GM12878 (cell line): ENCODE measurements around the gene CAMK2N2. TPM values are rescaled to one million over a fixed set of nuclear protein-coding genes. Genes with fewer than 3 reads are reported as not detected.

Source experiments
- CBX5 ChIP-seq: sonication (generic); IDR thresholded peaks from 2 replicates; pipeline ENCODE4 v1.6.1; 2016; ENCODE audit warnings: low read depth, moderate library complexity, mild to moderate bottlenecking, inconsistent platforms
- EZH2 ChIP-seq: IDR thresholded peaks from 2 replicates; pipeline ENCODE4 v1.6.1; 2012; ENCODE audit warnings: low read depth, mild to moderate bottlenecking, control low read depth, inconsistent platforms, low read length, borderline replicate concordance; ENCODE audit not compliant: control insufficient read depth
- KDM1A ChIP-seq: fragments of 200-600 bp; sonication (generic); IDR thresholded peaks from 2 replicates; pipeline ENCODE4 v1.6.1; 2016; ENCODE audit warnings: borderline replicate concordance
- LARP7 ChIP-seq: fragments of 450-650 bp; IDR thresholded peaks from 2 replicates; pipeline ENCODE4 v1.6.1; 2017; ENCODE audit warnings: mild to moderate bottlenecking
- SUZ12 ChIP-seq: fragments of 200-600 bp; sonication (generic); IDR thresholded peaks from one replicate; pipeline ENCODE4 v1.6.1; 2018; ENCODE audit warnings: antibody characterized with exemption, mild to moderate bottlenecking; ENCODE audit not compliant: unreplicated experiment
- ZBED1 ChIP-seq: IDR thresholded peaks from 2 replicates; pipeline ENCODE4 v1.6.1; 2016; ENCODE audit warnings: borderline replicate concordance
- ZNF622 ChIP-seq: fragments of 450-650 bp; IDR thresholded peaks from 2 replicates; pipeline ENCODE4 v1.6.1; 2017; ENCODE audit warnings: mild to moderate bottlenecking, inconsistent platforms
- polyA plus RNA-seq, 11 experiments: library from polyadenylated mRNA; depleted of rRNA in 4 of 11; unstranded in 6 of 11; stranded (reverse) in 5 of 11; fragments of >200 nt; fragmentation: Nextera tagmentation in 4 of 11; fragmentation: Illumina TruSeq in 1 of 11; extraction: Ambion mirVana in 4 of 11; extraction: Trizol in 1 of 11; gene quantifications; 1 replicate in 1 of 11; 2 replicates in 10 of 11; pipeline versions ENCODE4 v1.2.1 to v1.2.3, GENCODE V29; 2011 to 2016; ENCODE audit warnings: inconsistent platforms in 2 of 11, missing spikeins in 2 of 11, low read depth in 1 of 11
- total RNA-seq, 4 experiments: library from RNA; depleted of rRNA in 3 of 4; stranded (reverse); fragments of >200 nt in 3 of 4; fragmentation: Illumina TruSeq in 1 of 4; extraction: Trizol in 1 of 4; gene quantifications; 2 replicates each; pipeline versions ENCODE4 v1.2.1 to v1.2.3, GENCODE V29; 2013 to 2021
- TF ChIP-seq, protein P1 (sequence below), 3 experiments: IDR thresholded peaks in 2 of 3; conservative IDR thresholded peaks in 1 of 3; 2 replicates each; pipeline ENCODE4 v1.5.1; 2011; ENCODE audit warnings: low read depth in 3 of 3, low read length in 3 of 3, mild to moderate bottlenecking in 3 of 3, control low read depth in 2 of 3, moderate library complexity in 2 of 3, inconsistent platforms in 1 of 3, mixed read lengths in 1 of 3; ENCODE audit not compliant: control insufficient read depth in 2 of 3, insufficient read depth in 1 of 3; ENCODE audit errors: extremely low read depth in 1 of 3
- TF ChIP-seq, protein P2 (sequence below): fragments of 450-650 bp; IDR thresholded peaks from 2 replicates; pipeline ENCODE4 v1.6.1; 2017; ENCODE audit warnings: mild to moderate bottlenecking, low read depth, inconsistent platforms; ENCODE audit not compliant: poor library complexity, severe bottlenecking
- TF ChIP-seq, protein P3 (sequence below): fragments of 450-650 bp; formaldehyde crosslinking; IDR thresholded peaks from 2 replicates; pipeline ENCODE4 v1.5.0; 2022; ENCODE audit warnings: mild to moderate bottlenecking, missing genetic modification characterization
- TF ChIP-seq, protein P4 (sequence below): IDR thresholded peaks from 2 replicates; pipeline ENCODE4 v1.6.1; 2011; ENCODE audit warnings: low read depth, mild to moderate bottlenecking, low read length, moderate library complexity, borderline replicate concordance; ENCODE audit errors: extremely low read depth

Gene CAMK2N2
- total and polyA plus RNA-seq, 10 of the 15 experiments (the other 5 are each of a cell fraction or from before 2014, with no cell fraction given), result 0.06 to 1.4 (median 0.45) TPM; not detected in 1

- TF ChIP-seq, protein P1, sequence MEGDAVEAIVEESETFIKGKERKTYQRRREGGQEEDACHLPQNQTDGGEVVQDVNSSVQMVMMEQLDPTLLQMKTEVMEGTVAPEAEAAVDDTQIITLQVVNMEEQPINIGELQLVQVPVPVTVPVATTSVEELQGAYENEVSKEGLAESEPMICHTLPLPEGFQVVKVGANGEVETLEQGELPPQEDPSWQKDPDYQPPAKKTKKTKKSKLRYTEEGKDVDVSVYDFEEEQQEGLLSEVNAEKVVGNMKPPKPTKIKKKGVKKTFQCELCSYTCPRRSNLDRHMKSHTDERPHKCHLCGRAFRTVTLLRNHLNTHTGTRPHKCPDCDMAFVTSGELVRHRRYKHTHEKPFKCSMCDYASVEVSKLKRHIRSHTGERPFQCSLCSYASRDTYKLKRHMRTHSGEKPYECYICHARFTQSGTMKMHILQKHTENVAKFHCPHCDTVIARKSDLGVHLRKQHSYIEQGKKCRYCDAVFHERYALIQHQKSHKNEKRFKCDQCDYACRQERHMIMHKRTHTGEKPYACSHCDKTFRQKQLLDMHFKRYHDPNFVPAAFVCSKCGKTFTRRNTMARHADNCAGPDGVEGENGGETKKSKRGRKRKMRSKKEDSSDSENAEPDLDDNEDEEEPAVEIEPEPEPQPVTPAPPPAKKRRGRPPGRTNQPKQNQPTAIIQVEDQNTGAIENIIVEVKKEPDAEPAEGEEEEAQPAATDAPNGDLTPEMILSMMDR (IDR thresholded peaks at IDR 0.05 in 2 of 3, conservative IDR thresholded peaks at IDR 0.05 in 1 of 3; ENCODE audit: control insufficient read depth in 2 of 3, extremely low read depth in 1 of 3, insufficient read depth in 1 of 3, low read depth in 3 of 3, low read length in 3 of 3), result peak in 1 of 3 experiments; percentile 18; a peak in 1 of 6 replicates
- TF ChIP-seq ZNF622 (no peak), CBX5 (no peak), LARP7 (peak; percentile 58; the same call in 1 of the 2 replicates), SUZ12 (peak; percentile 49), EZH2 (no peak), ZBED1 (no peak), KDM1A (no peak)
- TF ChIP-seq, protein P2, sequence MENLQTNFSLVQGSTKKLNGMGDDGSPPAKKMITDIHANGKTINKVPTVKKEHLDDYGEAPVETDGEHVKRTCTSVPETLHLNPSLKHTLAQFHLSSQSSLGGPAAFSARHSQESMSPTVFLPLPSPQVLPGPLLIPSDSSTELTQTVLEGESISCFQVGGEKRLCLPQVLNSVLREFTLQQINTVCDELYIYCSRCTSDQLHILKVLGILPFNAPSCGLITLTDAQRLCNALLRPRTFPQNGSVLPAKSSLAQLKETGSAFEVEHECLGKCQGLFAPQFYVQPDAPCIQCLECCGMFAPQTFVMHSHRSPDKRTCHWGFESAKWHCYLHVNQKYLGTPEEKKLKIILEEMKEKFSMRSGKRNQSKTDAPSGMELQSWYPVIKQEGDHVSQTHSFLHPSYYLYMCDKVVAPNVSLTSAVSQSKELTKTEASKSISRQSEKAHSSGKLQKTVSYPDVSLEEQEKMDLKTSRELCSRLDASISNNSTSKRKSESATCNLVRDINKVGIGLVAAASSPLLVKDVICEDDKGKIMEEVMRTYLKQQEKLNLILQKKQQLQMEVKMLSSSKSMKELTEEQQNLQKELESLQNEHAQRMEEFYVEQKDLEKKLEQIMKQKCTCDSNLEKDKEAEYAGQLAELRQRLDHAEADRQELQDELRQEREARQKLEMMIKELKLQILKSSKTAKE, result no peak
- TF ChIP-seq, protein P3, sequence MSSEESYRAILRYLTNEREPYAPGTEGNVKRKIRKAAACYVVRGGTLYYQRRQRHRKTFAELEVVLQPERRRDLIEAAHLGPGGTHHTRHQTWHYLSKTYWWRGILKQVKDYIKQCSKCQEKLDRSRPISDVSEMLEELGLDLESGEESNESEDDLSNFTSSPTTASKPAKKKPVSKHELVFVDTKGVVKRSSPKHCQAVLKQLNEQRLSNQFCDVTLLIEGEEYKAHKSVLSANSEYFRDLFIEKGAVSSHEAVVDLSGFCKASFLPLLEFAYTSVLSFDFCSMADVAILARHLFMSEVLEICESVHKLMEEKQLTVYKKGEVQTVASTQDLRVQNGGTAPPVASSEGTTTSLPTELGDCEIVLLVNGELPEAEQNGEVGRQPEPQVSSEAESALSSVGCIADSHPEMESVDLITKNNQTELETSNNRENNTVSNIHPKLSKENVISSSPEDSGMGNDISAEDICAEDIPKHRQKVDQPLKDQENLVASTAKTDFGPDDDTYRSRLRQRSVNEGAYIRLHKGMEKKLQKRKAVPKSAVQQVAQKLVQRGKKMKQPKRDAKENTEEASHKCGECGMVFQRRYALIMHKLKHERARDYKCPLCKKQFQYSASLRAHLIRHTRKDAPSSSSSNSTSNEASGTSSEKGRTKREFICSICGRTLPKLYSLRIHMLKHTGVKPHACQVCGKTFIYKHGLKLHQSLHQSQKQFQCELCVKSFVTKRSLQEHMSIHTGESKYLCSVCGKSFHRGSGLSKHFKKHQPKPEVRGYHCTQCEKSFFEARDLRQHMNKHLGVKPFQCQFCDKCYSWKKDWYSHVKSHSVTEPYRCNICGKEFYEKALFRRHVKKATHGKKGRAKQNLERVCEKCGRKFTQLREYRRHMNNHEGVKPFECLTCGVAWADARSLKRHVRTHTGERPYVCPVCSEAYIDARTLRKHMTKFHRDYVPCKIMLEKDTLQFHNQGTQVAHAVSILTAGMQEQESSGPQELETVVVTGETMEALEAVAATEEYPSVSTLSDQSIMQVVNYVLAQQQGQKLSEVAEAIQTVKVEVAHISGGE (CRISPR knock-in tag), result no peak
- TF ChIP-seq, protein P4, sequence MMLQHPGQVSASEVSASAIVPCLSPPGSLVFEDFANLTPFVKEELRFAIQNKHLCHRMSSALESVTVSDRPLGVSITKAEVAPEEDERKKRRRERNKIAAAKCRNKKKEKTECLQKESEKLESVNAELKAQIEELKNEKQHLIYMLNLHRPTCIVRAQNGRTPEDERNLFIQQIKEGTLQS, result no peak
Measured at GRCh38 chr3:184229394-184230080, 31.8 kb downstream of the CAMK2N2 start, which contains the start of gene VWA5B2 (continued).
